GM18867 (cell line): ENCODE data around the gene PARD3B.

Experiments
- ATAC-seq: cut with Tn5 transposase; IDR thresholded peaks from one replicate; pipeline ENCODE4 v1.9.1; 2021; ENCODE audit warnings: mild to moderate bottlenecking, moderate library complexity; ENCODE audit not compliant: unreplicated experiment

PARD3B gene

DNA sequence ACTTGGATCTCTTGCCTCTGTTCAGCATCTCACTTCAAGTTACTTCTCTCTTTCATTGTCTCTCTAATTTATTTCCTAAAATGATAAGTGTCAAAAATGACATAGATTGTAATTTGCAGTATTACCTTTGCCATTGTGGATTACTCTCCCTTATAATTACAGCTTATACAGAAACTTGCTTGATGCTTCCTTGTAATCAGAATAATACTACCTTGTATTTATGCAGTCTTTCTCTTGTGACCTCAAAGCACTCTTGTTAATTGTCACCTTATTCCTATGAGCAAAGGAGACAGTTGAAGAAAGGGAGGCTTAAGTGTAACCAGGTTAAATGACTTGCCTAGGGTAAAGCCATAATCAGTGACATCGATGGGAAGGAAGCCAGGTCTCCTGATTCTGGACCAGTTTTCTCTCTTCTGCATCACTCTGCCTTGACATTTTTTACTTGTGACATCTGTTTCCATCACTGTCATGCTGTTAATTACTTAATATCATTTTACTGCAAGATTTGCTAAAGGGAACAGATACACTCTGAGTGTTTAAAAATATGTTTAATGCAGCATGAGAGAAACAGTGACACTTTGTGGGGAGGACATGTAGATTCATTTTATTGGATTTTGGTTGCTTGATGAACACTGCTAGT, 388.6 kb downstream of the PARD3B start:
- ATAC-seq, result no peak

DNA sequence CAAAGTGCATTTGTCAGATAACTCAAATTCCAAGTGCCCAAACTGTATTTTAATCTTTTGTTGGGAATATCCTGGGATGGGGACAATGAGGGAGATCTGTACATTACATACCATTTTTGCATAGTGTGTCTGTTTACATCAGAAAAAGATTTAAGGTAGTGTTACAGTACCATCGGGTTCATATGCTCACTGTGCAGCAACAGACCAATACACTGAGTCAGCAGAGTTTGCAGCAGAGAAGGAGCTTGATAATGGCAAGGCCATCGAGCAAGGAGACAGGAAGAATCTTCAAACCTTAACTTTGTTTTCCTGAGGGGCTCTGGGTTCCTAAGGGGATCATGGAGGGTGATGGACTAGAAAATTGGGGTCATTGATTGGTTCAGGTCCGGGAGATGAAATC, 399.7 kb downstream of the PARD3B start:
- ATAC-seq, result no peak

DNA sequence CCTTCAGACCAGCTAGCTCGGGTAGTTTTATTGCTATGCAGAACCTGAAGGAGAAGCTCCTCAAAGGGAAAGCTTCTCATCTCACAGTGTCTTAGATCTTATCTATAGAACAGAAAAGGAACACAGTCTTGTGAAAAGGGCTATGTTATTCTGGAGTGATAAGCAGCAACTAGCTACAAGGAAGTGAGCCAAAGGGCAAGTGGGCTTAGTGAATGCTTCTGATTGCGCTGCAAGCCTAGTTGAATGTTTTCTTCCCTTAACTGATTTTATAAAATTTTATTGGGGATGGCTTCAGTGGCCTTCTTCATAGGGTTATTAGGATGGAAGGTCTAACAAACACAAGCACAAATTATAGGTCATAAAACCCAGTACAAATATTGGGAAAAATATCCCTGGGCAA, 400.1 kb downstream of the PARD3B start:
- no peak for ATAC-seq

DNA sequence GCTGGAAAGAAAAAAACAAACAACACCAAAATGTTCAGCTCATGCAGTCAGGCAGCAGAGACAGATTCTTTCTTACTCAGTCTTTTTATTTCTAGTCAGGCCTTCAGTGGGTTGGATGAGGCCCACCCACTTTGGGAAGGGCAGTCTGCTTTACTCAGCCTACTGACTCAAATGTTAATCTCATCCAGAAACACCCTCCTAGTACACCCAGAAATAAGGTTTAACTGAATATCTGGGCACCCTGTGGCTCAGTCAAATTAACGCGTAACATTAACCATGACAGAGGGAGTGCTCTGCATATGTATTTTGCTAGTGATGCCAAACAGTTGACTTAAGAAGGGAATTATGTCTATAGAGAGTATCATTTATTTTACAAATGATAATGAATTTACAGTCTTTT, 401.6 kb downstream of the PARD3B start:
- no peak for ATAC-seq

DNA sequence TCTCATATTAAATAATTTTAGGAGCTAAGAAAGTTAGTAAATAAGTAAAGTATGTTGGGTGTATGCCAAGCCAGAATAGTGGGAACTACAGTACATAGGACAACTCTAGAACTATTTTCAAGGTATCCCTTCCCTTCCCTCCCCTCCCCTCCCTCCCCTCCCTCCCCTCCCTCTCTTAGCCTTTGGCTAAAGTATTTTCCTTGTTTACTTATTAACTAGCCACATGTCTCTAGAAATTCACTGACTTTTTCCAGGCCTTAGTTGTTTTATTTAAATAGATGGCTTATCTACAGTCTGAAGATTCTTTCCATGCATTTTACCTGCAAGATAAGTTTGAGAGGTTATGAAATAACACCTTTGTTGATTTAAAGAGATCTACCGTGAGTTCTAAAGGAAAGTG, 402.1 kb downstream of the PARD3B start:
- no peak for ATAC-seq

DNA sequence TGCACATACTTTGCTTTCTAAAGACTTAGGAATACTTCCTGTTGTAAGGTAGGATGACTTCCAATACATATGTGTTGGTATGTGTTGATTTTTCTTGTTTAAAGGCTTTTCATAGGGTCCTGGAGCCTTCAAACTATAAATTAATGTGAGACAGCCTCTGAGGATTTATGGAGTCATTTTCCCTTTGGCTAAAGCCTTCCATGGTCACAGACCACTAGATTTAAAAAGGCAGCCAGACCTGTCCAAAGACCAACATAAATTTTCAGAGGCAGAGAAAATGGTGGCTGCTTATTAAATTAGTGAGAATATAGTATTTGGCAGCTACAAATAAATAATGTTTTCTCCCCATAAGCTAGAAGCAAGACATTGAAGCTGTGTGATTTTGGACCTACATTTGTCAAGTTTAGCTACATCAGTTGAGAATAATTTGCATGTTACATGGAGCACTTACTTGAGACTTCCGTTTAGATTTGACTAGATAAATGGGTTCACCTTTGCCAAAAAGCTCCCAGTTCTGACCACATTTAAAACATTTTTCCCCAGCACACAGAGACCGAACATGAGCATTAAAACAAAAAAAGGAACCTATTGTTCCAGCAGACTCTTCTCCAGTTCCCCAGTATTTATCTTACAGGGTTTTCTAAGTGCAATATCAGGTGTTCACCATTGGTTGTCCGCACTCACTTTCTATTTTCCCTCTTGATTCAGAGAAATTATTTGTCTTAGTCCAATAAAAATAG, 402.9 kb downstream of the PARD3B start:
- no peak for ATAC-seq

DNA sequence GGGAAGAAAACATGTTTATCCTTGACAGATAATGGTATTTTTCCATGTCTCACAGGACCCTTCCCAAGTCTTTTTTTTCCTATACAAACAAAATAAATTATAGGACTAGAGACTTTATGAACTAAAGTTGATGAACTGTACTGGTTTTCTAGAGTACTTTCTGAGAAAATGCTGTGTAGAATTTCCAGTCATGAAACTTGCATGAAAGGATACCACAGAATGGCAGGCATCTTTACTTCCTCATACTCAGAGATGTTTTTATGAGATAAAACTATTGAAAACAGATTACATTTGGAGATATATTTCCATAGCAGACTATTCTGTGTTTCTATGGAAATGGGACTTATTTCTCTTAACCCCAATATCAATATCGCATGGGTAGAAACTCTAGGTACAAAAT, 403.5 kb downstream of the PARD3B start:
- no peak for ATAC-seq

DNA sequence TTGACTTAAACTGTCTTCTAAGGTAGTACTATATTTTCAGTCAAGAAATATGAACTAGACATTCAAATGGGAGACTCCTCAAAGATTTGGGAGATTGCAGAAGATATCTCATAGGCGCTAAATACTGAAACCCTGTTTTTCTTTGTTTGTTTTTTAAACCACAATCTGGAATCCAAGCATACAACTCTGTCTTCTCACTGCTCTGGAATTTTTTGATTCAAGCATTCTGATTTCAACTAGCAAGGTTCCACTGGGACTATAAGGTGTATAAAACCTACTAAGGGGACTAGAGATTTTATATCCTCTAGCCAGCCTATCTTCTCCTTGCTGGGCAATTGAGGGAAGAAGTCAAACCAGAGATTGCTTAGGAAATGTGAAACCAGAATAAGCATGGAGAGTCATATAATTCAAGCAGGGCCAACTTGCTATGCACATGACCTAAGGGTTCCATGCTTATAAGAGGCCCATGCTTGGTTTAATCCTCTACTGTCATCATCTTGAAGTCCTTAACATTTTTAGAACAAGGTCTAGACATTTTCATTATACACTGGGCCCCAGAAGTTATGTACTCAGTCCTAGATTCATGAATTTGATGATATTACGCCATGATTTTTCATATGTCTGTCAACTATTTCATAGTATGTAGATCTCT, 405.5 kb downstream of the PARD3B start:
- ATAC-seq, result no peak

DNA sequence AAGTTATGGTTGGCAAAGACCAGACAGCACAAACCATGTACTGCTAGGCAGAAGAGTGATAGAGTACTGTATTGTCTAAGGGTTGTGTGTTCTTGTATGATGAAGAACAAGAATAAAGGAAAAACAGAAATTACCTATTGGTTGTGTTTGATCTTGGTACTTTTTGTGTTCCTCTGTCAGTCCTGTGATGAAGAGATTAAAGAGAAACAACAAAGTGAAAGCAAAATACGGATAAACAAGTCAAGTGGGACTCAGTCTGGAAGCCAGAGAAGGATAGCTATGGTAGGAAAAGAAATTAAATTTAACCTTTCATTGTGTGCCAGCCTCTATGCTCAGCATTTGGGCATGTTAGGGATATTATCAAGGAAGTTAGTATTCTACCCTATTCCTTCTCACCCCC, 413.1 kb downstream of the PARD3B start:
- ATAC-seq, result no peak

DNA sequence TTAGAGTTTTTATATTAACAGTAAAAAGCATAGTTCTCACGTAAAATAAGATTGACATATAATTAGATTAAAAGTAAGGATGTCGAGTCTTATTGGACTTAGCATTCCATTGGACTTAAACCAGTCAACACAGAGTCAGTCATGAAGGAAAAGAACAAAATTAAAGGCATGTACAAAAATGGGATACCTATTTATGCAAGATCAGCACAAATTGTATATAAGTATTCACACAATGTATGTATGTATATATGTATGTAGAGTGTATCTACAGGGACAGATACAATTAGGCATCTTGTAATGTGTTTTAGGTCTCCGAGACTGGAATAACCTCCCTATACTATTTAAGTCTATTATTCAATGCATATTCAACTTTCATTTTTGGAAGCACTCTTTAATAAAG, 419.1 kb downstream of the PARD3B start:
- no peak for ATAC-seq

DNA sequence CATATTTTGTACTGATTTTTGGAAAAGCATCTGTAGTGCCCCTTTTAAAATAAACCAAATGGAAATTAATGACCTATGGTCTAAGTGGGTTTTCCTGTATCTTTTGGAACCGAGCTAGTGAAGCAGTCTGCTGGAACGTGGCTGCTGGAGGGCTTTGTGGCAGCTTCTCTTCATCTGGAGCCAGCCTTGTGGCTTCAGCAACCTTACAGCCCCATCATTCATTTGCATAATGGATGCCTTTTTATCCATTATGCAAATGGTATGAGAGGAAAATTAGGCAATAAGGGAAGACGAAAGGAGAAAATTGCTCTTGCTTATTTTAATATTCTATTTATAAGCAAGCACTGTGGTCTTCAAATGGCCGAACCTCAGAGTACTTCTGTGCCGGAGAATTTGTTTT, 421.0 kb downstream of the PARD3B start:
- no peak for ATAC-seq

DNA sequence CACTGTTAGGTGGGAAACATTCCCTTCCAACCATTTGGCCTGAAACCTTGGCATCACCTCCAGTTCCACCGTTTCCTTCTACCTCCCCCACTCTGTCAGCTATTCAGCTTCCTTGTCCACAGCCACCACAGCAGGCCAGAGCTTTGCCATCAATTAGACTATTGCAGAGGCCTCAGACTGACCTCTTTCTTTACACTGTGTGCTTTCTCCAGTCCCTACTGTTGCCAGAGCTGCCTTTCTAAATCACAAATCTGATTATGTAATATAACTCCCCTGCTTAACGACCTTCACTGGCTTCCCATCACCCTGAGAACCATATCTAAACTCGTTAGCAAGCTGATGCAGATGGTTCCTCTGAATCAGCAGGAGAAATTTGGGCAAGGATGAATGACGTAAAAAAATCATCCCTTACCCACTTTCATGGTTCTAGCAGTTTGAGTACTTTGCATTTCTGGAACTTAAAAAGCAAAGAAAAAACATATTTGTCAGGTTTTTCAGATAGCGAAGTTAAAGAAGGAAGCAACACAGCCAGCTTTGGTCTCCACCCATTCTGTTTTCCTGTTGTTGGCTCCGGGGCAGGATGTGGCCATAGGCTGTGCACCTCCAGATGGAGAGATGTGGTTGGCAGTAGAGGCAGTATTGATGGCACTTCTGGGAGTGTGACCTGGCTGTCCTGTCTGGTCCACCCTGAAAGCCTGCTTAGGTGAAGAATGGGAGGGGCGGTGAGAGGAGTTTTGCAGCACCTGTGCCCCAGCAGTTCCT, 422.1 kb downstream of the PARD3B start:
- no peak for ATAC-seq

DNA sequence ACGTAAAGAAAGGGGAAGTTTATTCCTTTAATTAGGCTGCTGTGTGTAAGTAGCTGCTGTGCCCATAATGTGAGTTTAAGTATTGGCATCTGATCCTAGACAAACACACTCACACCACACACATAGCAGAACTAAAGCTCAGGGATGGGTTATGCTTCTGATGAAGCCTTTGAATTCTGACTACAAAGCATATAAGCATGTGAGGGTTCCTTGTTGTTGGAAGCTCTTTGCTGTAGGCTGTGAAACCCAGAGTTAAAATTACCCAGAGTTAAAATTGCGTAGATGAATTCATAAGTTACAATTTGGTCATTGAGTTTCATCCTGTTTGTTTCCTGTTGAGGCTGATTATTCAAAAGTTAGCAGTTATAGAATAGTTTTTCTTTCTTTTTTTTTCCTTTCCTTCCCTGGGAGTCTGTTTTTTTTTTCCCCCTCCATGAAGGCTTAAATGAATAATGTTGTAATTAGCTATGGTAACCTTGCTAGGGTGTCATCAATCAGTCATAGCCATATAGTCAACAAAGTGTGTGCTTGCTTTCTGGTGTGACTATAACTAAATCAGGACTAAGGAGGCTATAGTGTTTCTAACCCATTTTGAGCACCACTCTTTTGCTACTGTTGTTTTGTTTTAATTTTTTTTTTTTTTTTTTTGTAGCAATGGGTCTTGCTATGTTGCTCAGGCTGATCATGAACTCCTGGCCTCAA, 426.1 kb downstream of the PARD3B start:
- ATAC-seq, result no peak

DNA sequence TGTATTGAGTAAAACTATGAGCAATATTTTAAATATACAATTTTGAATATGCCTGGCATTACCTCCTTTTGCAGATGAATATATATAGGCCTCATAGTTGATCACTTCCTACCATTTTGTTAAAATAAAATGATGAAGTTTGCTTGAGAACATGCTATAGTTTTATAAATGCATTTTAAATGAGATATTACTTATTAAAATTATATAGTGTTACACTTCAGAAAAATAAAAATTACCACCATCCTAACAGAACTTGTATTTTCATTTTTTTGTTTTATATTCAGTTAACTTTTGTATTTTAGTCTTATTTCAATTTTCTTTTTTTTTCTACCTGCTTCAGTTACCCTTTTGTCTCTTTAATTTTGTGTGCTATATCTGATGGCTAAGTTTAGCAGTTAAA, 426.9 kb downstream of the PARD3B start:
- no peak for ATAC-seq

DNA sequence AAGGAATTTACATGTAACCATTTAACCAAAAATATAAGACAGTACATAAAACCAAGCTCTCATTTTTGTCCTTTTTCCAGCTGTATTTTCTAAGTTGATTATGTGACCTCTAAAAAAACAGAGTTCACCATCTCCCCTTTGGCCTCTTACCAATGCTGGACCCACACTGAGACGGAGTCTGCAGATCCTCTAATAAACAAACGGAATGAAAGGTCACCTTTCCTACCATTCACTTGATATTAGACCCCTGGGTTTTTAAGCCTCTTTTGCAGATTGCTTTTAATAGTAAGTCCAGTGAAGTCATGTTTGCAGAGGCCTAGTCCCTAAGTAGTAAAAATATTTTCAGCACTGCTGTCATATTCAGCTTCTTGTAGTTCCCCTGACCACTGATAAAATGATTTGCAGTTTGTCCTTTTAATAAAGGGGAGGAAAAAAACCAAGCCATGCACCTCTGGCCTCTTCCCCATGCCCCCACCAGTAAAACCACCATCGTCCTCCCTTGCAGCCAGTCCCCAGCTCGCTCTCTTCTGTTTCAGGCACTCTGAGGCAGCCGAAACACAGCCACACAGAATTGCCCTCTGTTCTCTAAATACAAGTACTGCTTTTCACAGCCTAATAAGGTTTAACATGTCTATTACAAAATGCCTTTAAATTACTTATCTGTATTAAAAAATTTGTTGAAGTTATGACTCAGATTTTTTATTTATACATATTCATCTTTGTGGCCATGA, 427.5 kb downstream of the PARD3B start:
- no peak for ATAC-seq

DNA sequence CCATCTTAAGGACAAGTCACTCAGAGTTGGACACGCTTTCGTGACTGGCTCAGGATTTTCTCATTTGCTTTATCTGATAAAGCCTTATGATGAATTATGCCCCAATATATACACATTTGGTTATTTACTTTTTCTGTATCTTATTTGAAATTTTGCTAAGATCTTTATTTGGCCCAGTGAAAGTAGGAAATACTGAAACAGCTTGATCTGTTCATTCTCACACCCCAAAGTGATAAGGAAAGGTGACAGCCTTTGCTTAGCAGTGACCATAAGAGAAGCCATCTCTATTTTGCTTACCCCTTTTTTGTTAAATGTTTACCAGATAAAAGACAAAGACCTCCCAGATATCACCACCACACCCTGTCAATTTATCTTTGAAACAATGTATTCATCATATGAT, 428.3 kb downstream of the PARD3B start:
- ATAC-seq, result no peak

DNA sequence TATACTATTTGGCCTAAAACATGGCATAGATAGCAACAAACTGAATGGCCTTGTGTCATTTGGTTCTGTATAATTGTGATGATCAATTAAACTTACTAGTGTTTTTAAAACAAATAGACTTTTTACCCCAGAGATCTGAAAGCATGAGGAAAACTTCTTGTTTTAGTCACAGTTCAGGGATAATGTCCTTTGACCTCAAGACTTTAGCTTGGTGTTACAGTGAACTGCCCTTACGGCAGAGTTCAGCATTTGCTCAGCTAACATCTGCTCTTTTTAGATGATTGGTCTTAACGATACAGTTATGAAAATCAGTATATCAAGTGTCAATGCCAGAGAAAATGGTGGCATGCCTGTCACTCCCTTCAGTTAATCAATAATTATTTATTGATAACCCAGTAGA, 429.2 kb downstream of the PARD3B start:
- no peak for ATAC-seq

DNA sequence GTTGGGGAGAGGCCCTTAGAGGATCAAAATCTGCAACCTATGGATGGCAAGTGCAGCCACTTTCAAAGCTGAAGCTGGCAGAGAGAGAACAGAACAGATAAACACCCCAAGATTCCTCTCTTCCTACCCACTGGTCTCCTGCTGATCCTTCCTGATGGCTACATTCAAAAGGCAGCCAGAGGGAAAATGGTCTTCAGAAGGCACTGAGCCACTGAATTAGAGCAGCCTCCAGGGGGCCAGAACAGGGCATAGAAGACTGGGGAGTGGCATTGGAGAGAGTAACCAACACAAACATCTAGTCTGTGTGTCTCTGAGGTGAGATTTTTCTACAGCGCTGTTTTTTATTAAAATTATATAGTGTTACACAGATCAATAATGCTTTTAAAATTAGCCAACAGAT, 432.6 kb downstream of the PARD3B start:
- no peak for ATAC-seq

DNA sequence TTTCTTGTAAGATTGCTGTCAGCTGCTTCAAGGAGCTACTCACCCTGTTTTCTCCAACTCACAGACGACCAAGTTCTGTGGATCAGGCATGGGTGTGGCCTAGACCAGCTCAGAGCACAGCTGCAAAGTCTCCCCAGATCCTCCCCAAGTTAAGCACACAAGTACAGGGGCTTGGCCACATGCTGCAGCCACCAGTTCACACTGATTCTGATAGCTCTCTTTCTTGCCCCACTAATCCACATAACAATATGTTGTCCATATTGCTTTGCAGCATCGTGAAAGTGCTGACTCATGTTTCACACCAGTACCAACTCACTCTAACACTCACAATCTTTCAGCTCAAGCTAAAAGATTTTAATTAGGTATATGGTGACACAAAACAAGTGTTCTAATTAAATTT, 437.0 kb downstream of the PARD3B start:
- no peak for ATAC-seq

DNA sequence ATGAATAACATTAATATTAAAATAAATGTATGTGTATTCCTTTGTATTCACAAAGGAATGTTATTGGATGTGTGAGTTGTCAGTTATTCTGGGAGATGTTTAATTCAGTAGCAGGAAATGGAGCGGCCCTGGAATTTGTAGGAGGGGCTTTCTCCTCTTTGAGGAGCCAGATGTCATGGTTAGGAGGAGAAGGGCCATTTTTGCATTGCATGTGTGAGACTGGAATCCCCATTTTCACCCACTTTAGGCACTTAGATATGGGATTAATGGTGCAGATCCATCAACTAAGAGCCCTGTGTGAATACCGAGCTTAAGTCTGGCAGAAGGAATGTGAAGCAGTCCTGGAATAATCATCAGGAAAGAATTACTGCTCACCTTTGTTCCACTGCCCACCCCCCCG, 439.2 kb downstream of the PARD3B start:
- no peak for ATAC-seq
